Stimulated activated CD4-positive, alpha-beta T cell treated with anti-CD3 and anti-CD28 coated beads, TNF-alpha, amount 100 ng/mL, for 4 hours (primary cell): ENCODE measurements around the gene GNRH2.
"Not testable (repeated sequence)": the region's sequence is repeated elsewhere in the genome, so short reads cannot be mapped to it uniquely, and the experiment has no call there.

Experiments
- DNase-seq, 3 experiments: peaks; one replicate each; pipeline ENCODE4 v3.0.0-alpha.2; 2020; ENCODE audit warnings: low read depth in 3 of 3

Gene GNRH2

DNA sequence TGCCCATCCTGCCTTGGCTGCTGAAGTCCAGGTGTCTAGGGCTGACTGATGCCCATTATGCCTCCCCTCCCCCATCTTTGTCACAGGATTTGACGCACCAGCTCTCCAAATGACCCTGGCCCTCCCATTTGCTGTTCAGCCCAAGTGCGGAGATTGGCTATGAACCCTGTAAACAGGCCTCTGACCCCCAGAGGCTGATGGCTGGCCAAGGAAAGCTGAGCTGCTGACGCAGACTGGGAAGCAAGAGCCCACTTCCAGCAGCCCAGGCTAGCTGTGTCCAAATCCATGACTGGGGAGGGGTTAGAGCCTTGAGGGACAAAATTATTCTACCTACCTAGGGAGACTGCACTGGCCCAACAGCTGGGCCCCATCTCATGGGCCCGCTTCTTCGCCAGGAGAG is 797 bp upstream of the GNRH2 start:
- DNase-seq, result no peak

- no peak for DNase-seq
Observed at GRCh38 chr20:3044336-3044965, 1.0 kb downstream of the GNRH2 start.

DNA sequence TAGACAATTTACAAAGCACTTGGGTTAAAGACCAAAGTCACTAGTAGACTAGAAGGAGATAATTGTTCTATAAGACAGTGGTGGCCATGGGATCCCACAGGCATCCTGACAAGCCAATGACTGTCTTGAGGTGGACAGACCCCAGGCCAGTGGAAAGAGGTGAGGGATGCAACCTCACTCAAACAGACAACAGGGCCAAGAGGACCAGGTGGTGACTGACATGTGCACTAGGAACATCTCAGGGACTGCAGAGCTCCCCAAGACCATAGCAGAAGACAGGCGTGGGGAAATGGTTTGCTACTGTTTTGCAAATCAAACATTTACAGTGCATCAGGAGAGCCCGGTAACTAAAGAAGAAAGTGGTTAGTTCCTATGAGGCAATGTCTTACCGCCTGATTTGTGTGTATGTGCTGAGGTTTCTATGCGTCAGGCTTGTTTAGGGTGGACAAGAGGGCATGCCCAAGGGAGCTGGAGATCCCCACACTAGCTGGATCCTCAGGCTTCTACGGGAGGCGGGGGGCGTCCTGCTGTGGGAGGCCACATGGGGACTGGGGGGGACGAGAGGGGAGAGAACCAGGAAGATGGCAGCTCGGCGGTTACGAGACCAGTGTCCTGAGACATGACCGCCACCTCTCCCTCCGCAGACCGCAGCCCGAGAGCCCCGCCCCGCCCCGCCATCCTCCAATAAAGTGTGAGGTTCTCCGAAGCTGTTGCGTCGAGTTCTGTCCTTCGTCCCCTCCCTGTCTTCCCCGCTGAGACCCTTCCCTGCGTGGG is 1.8 kb downstream of the GNRH2 start:
- peak in 1 of 3 experiments; percentile 11 for DNase-seq

GRCh38 chr20:3045816-3046676 is 2.6 kb downstream of the GNRH2 start, which contains the start of gene MRPS26:
Gene MRPS26 (plus strand): TSS chr20:3046052. CDS start chr20:3046069, 17 bp downstream.
- peak; percentile 53 to 79 (median 65) for DNase-seq

DNA sequence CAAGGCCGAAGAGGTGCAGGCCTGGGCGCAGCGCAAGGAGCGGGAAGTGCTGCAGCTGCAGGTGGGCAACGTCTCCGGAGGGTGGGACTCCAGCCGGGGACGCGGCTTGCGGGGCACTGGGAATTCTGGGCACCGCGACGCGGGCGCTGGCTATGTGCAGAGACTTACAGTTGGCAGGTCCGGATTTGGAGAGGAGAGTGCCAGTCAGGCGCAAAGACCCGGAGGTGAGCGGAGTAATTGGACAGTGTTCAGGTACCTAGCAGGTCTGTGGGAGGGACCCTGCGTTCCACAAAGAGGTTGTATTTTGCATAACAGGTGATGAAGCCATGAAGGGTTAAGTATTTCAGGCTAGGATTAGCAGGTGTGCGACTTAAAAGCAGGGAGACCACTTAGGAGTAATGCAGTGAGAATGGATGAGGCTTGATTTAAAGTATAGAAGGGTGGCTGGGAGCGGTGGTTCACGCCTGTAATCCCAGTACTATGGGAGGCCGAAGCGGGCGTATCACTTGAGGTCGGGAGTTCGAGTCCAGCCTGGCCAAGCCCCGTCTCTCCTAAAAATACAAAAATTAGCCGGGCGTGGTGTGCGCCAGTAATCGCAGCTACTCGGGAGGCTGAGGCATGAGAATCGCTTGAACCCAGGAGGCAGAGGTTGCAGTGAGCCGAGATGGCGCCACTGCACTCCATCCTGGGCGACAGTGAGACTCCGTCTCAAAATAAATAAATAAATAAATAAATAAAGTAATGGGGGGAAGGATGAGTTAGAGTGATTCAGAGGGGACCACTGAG is 3.4 kb downstream of the GNRH2 start:
- DNase-seq, result no peak

GRCh38 chr20:3047486-3048419 is 4.3 kb downstream of the GNRH2 start:
- no peak for DNase-seq

DNA sequence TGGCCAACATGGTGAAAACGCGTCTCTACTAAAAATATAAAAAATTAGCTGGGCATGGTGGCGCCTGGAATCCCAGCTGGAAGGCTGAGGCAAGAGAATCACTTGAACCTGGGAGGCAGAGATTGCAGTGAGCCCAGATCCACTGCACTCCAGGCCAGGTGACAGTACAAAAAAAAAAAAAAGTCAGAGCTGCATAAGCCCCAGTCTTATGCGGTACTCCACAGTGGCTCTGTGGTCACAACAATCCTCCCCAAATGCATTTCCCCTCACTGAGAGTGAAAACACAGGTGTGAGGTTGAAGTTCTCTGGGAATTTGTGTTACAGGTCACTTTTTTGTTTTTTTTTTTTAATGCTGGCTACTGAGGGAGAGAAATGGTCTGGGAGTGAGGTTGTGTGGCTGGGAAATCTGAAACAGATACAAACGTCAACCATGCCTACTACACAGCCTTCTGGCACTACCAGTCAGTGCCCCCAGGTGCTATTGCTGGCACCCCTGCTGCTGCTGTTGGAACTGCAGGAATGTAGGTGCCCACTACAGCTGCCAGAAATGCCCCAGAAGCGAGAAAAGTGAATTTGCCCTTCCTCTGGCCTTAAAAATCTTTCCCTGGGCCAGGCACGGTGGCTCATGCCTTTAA is 8.1 kb downstream of the GNRH2 start:
- no peak for DNase-seq

GRCh38 chr20:3059489-3059888 is 16.1 kb downstream of the GNRH2 start:
- no peak for DNase-seq

- DNase-seq, result not testable (repeated sequence)
Observed at GRCh38 chr20:3064119-3064518, 20.7 kb downstream of the GNRH2 start.

- DNase-seq, result no peak
Observed at GRCh38 chr20:3067139-3068014, 24.0 kb downstream of the GNRH2 start.

- DNase-seq, result no peak
Observed at GRCh38 chr20:3068075-3068474, 24.7 kb downstream of the GNRH2 start.

DNA sequence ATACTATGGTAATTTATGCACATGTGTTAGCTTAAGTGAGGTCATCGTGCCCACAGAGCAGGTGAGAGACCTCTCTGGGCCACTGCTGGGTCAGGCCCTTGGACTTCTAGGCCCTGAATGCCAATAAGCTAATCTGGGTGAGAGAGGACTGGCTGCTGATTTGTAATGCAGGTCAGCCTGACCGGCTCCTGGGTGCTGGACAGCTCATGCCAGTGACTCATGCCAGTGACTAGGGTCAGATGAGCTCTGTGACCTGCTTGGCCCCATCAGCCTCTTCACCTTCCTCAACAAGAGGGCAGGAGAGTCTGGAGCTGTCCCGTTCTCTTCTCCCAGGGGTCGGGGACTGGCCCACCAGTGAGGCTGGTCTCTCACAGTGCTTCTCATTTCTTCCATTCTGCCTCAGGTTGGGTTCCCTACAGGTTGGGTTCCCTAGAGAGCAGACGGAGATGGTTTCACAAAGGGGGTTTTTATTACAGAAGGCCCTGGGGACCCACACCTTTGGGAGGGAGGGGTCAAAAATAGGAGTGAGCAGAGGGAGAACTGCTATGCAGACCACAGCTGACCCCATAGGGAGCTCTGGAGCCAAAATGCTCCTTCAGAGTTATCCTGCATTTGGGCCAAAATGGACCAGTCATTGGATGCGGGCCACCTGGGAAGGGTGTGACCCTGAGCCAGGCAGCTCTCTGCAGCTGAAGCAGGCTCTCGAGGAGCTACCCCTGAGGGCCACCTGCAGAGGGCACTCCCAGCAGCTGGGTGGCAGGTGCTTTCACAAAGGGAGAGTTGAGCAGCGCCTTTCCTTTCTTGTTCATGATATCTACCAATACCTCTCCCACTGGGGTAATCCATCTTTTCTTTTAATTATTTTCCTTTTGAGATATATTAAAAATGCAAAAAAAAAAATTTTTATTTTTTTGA is 25.8 kb downstream of the GNRH2 start:
- DNase-seq, result no peak

GRCh38 chr20:3070725-3071124 is 27.3 kb downstream of the GNRH2 start:
- no peak for DNase-seq

- no peak for DNase-seq
Observed at GRCh38 chr20:3071266-3071609, 27.8 kb downstream of the GNRH2 start.

- DNase-seq, result peak; percentile 56 to 62 (median 61)
Observed at GRCh38 chr20:3071610-3072529, 28.4 kb downstream of the GNRH2 start, which contains the start of gene OXT. Gene OXT (plus strand): TSS chr20:3071620. CDS start chr20:3071656, 36 bp downstream.

GRCh38 chr20:3072530-3073250 is 29.3 kb downstream of the GNRH2 start:
- DNase-seq, result no peak
